Naive thymus-derived CD4-positive, alpha-beta T cell (primary cell): ENCODE results near the gene SMIM41. TPM values are rescaled to one million over a fixed set of nuclear protein-coding genes. Genes with fewer than 3 reads are reported as not detected.

ENCODE experiments used
- ATAC-seq: fragments of 150-1000 bp; cut with Tn5 transposase; 2 replicates; pipeline ENCODE4 v1.10.0; 2021; ENCODE audit warnings: mild to moderate bottlenecking, moderate library complexity
- CTCF ChIA-PET: fragments of 350-600 bp; sonication (Branson Sonifier 250); formaldehyde crosslinking; loops from one replicate; lab custom pipeline; 2021; ENCODE audit warnings: antibody characterized with exemption; lab: Charles Lee
- POLR2A ChIA-PET: fragments of 350-600 bp; sonication (Branson Sonifier 250); formaldehyde crosslinking; loops from one replicate; lab custom pipeline; 2021; ENCODE audit warnings: antibody characterized with exemption, inconsistent platforms; lab: Charles Lee
- DNase-seq, 9 donors: peaks; one replicate each; pipeline versions ENCODE4 v3.0.0 to v3.0.0-alpha.2; 2020 to 2022; ENCODE audit warnings: mixed read lengths in 1 of 9
- H3K27ac ChIP-seq: one replicate; pipeline ENCODE4 v1.7.0; 2013; ENCODE audit warnings: mild to moderate bottlenecking, low read depth, low read length, moderate library complexity
- H3K27me3 ChIP-seq, 2 donors: one replicate each; pipeline ENCODE4 v1.7.0; 2013; ENCODE audit warnings: low read length in 2 of 2, mild to moderate bottlenecking in 2 of 2, moderate library complexity in 2 of 2; ENCODE audit not compliant: control insufficient read depth in 2 of 2, insufficient read depth in 2 of 2
- H3K36me3 ChIP-seq, 3 experiments: 1 replicate in 2 of 3; 2 replicates in 1 of 3; pipeline ENCODE4 v1.7.0; 2013; ENCODE audit warnings: low read length in 3 of 3, mild to moderate bottlenecking in 3 of 3, moderate library complexity in 1 of 3; ENCODE audit not compliant: insufficient read depth in 3 of 3, control insufficient read depth in 2 of 3
- H3K4me1 ChIP-seq, 2 donors: one replicate each; pipeline ENCODE4 v1.7.0; 2013; ENCODE audit warnings: low read length in 2 of 2, mild to moderate bottlenecking in 2 of 2, moderate library complexity in 1 of 2; ENCODE audit not compliant: control insufficient read depth in 2 of 2, insufficient read depth in 2 of 2
- H3K4me3 ChIP-seq: 2 replicates; pipeline ENCODE4 v1.7.0; 2013; ENCODE audit warnings: mild to moderate bottlenecking, low read length
- H3K9me3 ChIP-seq, 3 experiments: 1 replicate in 2 of 3; 2 replicates in 1 of 3; pipeline ENCODE4 v1.7.0; 2013; ENCODE audit warnings: low read length in 3 of 3; ENCODE audit not compliant: control insufficient read depth in 2 of 3
- H3K27ac Mint-ChIP-seq, 9 donors: one replicate each; pipeline ENCODE4 v1.8.0; 2020 to 2022; ENCODE audit warnings: mixed read lengths in 9 of 9, mild to moderate bottlenecking in 8 of 9, moderate library complexity in 5 of 9, inconsistent platforms in 2 of 9
- H3K27me3 Mint-ChIP-seq, 5 donors: one replicate each; pipeline ENCODE4 v1.8.0; 2021 to 2022; ENCODE audit warnings: mixed read lengths in 5 of 5, mild to moderate bottlenecking in 1 of 5
- H3K36me3 Mint-ChIP-seq, 5 donors: one replicate each; pipeline ENCODE4 v1.8.0; 2020 to 2022; ENCODE audit warnings: mixed read lengths in 5 of 5, mild to moderate bottlenecking in 3 of 5, inconsistent platforms in 1 of 5
- H3K4me1 Mint-ChIP-seq, 7 donors: one replicate each; pipeline ENCODE4 v1.8.0; 2020 to 2022; ENCODE audit warnings: mixed read lengths in 7 of 7, mild to moderate bottlenecking in 3 of 7, inconsistent platforms in 1 of 7
- H3K4me3 Mint-ChIP-seq, 10 donors: one replicate each; pipeline ENCODE4 v1.8.0; 2020 to 2022; ENCODE audit warnings: mild to moderate bottlenecking in 10 of 10, mixed read lengths in 10 of 10, moderate library complexity in 6 of 10, inconsistent platforms in 2 of 10
- H3K9me3 Mint-ChIP-seq, 11 donors: one replicate each; pipeline ENCODE4 v1.8.0; 2020 to 2022; ENCODE audit warnings: mixed read lengths in 11 of 11, mild to moderate bottlenecking in 4 of 11, inconsistent platforms in 1 of 11, moderate library complexity in 1 of 11
- intact Hi-C, 2 donors: fragments of 100-400 bp; cut with micrococcal nuclease; formaldehyde crosslinking; loops; one replicate each; pipeline ENCODE4 v1.15.1; 2023
- polyA plus RNA-seq, 2 donors: library from polyadenylated mRNA; unstranded; fragments of 300-500 nt; fragmentation: Illumina TruSeq; gene quantifications; one replicate each; pipeline ENCODE4 v1.2.3, GENCODE V29; 2021
- total RNA-seq, 6 experiments: library from RNA in 5 of 6; stranded (reverse) in 5 of 6; gene quantifications; 1 replicate in 5 of 6; 2 replicates in 1 of 6; pipeline ENCODE4 v1.2.3 and lab custom pipeline; 2021 to 2026

Gene SMIM41
- total and polyA plus RNA-seq, 7 experiments from 2014 or later, result 0.24 to 0.27 TPM; not detected in 5

- no peak overlapping the region for H3K4me3 ChIP-seq
- H3K9me3 ChIP-seq, result no peaks in the 10 kb centered on the region
- H3K4me3 Mint-ChIP-seq, result peak overlapping the region in 9 of 10 donors; percentile 21 to 78 (median 60)
- ChIA-PET POLR2A (interaction anchor here (1.2 to 2.2 kb wide), 3 partner anchors 9 to 16 kb away, joined by 4 to 9 read pairs (median 5); no protein-coding TSS in a partner anchor), CTCF (interaction anchor here (1.0 to 3.7 kb wide), 2 partner anchors 10 to 16 kb away, joined by 3 to 23 read pairs; no protein-coding TSS in a partner anchor)
- ATAC-seq (peak; percentile 54), DNase-seq (peak in 5 of 9 donors; percentile 39 to 55 (median 47))
- H3K36me3 ChIP-seq, result no peaks in the 10 kb centered on the region
- peaks cover 0 to 9% (median 0%) of the 10 kb centered on the region in 5 donors for H3K27me3 Mint-ChIP-seq
- peak overlapping the region in 7 of 9 donors; percentile 18 to 94 (median 64) for H3K27ac Mint-ChIP-seq
- peak overlapping the region; percentile 25 for H3K27ac ChIP-seq
- intact Hi-C loops, result loop anchor here in 1 of 2 donors (1.0 kb wide), 1 partner anchor 10 kb away; the partner anchor contains the start of gene NR4A1
- peaks cover 11 to 39% (median 28%) of the 10 kb centered on the region in 7 donors for H3K4me1 Mint-ChIP-seq
- peaks cover 14 to 22% of the 10 kb centered on the region in 2 donors for H3K4me1 ChIP-seq
- H3K27me3 ChIP-seq, result no peaks in the 10 kb centered on the region
- H3K36me3 Mint-ChIP-seq, result no peaks in the 10 kb centered on the region
- H3K9me3 Mint-ChIP-seq, result peaks cover 0 to 1% (median 0%) of the 10 kb centered on the region in 11 donors
Measured at GRCh38 chr12:52041695-52042123, 37.8 kb upstream of the SMIM41 start.

- ChIA-PET POLR2A (interaction anchor here (0.6 to 2.2 kb wide), 2 partner anchors 10 to 27 kb away, joined by 3 to 9 read pairs; no protein-coding TSS in a partner anchor), CTCF (interaction anchor here (3.7 kb wide), 1 partner anchor 17 kb away, joined by 23 read pairs; no protein-coding TSS in a partner anchor)
- Histone ChIP-seq H3K4me1 (peaks cover 9 to 17% of the 10 kb centered on the region in 2 donors), H3K4me3 (no peak overlapping the region), H3K36me3 (no peaks in the 10 kb centered on the region), H3K27me3 (no peaks in the 10 kb centered on the region), H3K27ac (no peak overlapping the region), H3K9me3 (no peaks in the 10 kb centered on the region)
- peak overlapping the region in 6 of 9 donors; percentile 18 to 86 (median 51) for H3K27ac Mint-ChIP-seq
- peaks cover 0 to 7% (median 0%) of the 10 kb centered on the region in 5 donors for H3K27me3 Mint-ChIP-seq
- H3K4me3 Mint-ChIP-seq, result peak overlapping the region in 3 of 10 donors; percentile 55 to 75 (median 60)
- ATAC-seq (no peak), DNase-seq (no peak)
- no peaks in the 10 kb centered on the region for H3K36me3 Mint-ChIP-seq
- intact Hi-C loops, result loop anchor here in 1 of 2 donors (1.0 kb wide), 1 partner anchor 8 kb away; the partner anchor contains the start of gene NR4A1
- H3K4me1 Mint-ChIP-seq, result peaks cover 11 to 39% (median 28%) of the 10 kb centered on the region in 7 donors
- H3K9me3 Mint-ChIP-seq, result peaks cover 0 to 1% (median 0%) of the 10 kb centered on the region in 11 donors
Measured at GRCh38 chr12:52042706-52043385, 36.7 kb upstream of the SMIM41 start.

GRCh38 chr12:52043386-52044212 lies 35.9 kb upstream of the SMIM41 start:
- Histone ChIP-seq H3K27me3 (no peaks in the 10 kb centered on the region), H3K36me3 (no peaks in the 10 kb centered on the region), H3K9me3 (no peaks in the 10 kb centered on the region), H3K27ac (no peak overlapping the region), H3K4me1 (peaks cover 9 to 17% of the 10 kb centered on the region in 2 donors), H3K4me3 (no peak overlapping the region)
- no peak for DNase-seq
- Mint-ChIP-seq H3K4me3 (no peak overlapping the region), H3K9me3 (peaks cover 0 to 1% (median 0%) of the 10 kb centered on the region in 11 donors), H3K36me3 (no peaks in the 10 kb centered on the region), H3K27ac (no peak overlapping the region), H3K27me3 (peaks cover 0 to 3% (median 0%) of the 10 kb centered on the region in 5 donors), H3K4me1 (peaks cover 11 to 33% (median 24%) of the 10 kb centered on the region in 7 donors)
- CTCF ChIA-PET, result interaction anchor here (3.7 kb wide), 1 partner anchor 18 kb away, joined by 23 read pairs; no protein-coding TSS in a partner anchor
- POLR2A ChIA-PET, result interaction anchor here (0.6 to 2.2 kb wide), 3 partner anchors 11 to 27 kb away, joined by 3 to 9 read pairs (median 4); no protein-coding TSS in a partner anchor
- ATAC-seq, result no peak
- intact Hi-C loops, result no loop called here

GRCh38 chr12:52044292-52044983 lies 35.1 kb upstream of the SMIM41 start:
- ATAC-seq (no peak), DNase-seq (no peak)
- no peaks in the 10 kb centered on the region for H3K36me3 ChIP-seq
- H3K4me1 ChIP-seq, result peaks cover 9 to 17% of the 10 kb centered on the region in 2 donors
- peaks cover 0 to 5% (median 0%) of the 10 kb centered on the region in 5 donors for H3K27me3 Mint-ChIP-seq
- ChIA-PET CTCF (interaction anchor here (3.7 kb wide), 1 partner anchor 19 kb away, joined by 23 read pairs; no protein-coding TSS in a partner anchor), POLR2A (interaction anchor here (1.2 to 2.2 kb wide), 3 partner anchors 11 to 24 kb away, joined by 3 to 9 read pairs (median 4); no protein-coding TSS in a partner anchor)
- H3K27me3 ChIP-seq, result no peaks in the 10 kb centered on the region
- H3K4me3 Mint-ChIP-seq, result no peak overlapping the region
- peaks cover 0 to 1% (median 0%) of the 10 kb centered on the region in 11 donors for H3K9me3 Mint-ChIP-seq
- H3K36me3 Mint-ChIP-seq, result peaks cover 0 to 2% (median 0%) of the 10 kb centered on the region in 5 donors
- no peak overlapping the region for H3K4me3 ChIP-seq
- no peak overlapping the region for H3K27ac ChIP-seq
- intact Hi-C loops, result no loop called here
- no peak overlapping the region for H3K27ac Mint-ChIP-seq
- H3K9me3 ChIP-seq, result no peaks in the 10 kb centered on the region
- H3K4me1 Mint-ChIP-seq, result peaks cover 16 to 34% (median 28%) of the 10 kb centered on the region in 7 donors

GRCh38 chr12:52045794-52046199 lies 33.7 kb upstream of the SMIM41 start:
- POLR2A ChIA-PET, result interaction anchor here (1.2 kb wide), 1 partner anchor 23 kb away, joined by 3 read pairs; no protein-coding TSS in a partner anchor
- intact Hi-C loops, result no loop called here

More at GRCh38 chr12:52045794-52046199, 33.7 kb upstream of the SMIM41 start:
- H3K27me3 ChIP-seq, result no peaks in the 10 kb centered on the region
- no peaks in the 10 kb centered on the region for H3K9me3 ChIP-seq
- DNase-seq (no peak), ATAC-seq (peak; percentile 44)
- no peak overlapping the region for H3K27ac ChIP-seq
- no peaks in the 10 kb centered on the region for H3K36me3 ChIP-seq
- CTCF ChIA-PET, result interaction anchor here (1.0 to 2.0 kb wide), 2 partner anchors 20 to 23 kb away, joined by 3 to 7 read pairs; no protein-coding TSS in a partner anchor
- Mint-ChIP-seq H3K27ac (peak overlapping the region in 1 of 9 donors; percentile 25), H3K9me3 (peaks cover 0 to 3% (median 0%) of the 10 kb centered on the region in 11 donors), H3K36me3 (peaks cover 0 to 2% (median 0%) of the 10 kb centered on the region in 5 donors), H3K4me1 (peaks cover 25 to 39% (median 32%) of the 10 kb centered on the region in 7 donors), H3K27me3 (peaks cover 0 to 9% (median 0%) of the 10 kb centered on the region in 5 donors), H3K4me3 (no peak overlapping the region)
- no peak overlapping the region for H3K4me3 ChIP-seq
- H3K4me1 ChIP-seq, result peaks cover 21 to 23% of the 10 kb centered on the region in 2 donors
